GM18507 (cell line): ENCODE data around the gene TMEM164.
A peak's percentile ranks its signal among the peaks of the same experiment; 100 is the strongest.

ENCODE experiments used
- DNase-seq: peaks from one replicate; pipeline ENCODE4 v3.0.0; 2011; ENCODE audit warnings: low read depth; ENCODE audit not compliant: insufficient read length; ENCODE audit errors: extremely low spot score
- FAIRE-seq: peaks from 2 replicates; lab custom pipeline; 2011; peaks lifted over from hg19 to GRCh38; lab: Jason Lieb, UNC

The TMEM164 gene

DNA sequence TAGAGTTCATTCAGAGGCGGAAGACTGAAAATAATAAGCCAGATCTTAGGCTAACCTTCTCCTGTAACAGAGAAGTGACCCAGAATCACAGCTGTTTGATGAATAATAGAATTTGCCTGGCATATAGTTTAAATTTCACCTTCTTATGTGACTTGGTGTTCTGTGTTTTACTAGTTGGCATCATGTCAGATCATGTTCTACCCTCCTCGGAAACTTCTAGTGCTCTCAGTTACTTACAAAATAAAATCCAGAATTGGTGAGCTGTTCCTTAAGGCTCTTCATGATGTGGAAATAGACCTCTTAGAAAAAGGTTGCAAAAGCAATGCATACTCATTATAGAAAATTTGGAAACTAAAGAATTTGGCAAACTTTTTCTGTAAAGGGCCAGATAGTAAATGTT lies 31.1 kb downstream of the TMEM164 start:
- no peak for FAIRE-seq
- DNase-seq: no peak

DNA sequence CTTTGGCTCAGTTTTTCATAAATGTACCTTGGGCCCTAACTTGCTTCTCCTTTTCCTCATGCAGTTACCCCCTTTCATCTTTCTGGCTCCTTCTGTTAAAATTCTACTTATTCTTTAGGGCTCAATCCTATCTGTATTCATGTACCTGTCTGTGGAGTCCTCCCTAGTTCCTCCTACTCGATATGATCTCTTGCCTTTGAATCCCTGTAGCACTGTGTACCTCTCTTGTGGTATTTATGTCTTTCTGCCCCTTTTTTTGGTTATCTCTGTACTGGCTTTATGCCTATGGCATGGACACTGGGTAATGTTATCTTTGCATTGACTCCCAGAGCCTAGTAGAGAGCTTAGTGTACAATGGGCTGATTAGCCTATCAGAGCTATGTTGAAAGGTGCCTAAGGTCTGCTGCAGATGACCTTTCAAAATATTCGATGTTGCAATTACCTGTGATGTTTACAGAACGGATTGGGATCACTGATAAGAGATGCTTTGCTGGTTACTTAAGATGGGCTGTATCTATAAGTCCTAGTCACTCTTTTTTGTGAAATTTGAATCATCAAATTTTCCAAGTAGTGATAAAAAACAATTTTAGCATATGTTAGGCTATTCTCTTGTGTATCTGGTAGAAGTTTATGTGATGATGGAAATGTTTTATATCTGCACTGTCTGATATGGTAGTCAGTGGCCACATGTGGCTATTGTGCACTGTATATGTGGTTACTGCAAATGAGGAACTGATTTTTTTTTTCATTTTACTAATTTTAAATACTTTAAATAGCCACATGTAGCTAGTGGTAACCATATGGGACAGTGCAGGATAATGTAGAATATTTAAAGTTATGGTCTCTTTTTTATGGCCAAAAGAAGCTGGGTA lies 33.5 kb downstream of the TMEM164 start:
- DNase-seq (no peak), FAIRE-seq (no peak)

GRCh38 chrX:110037178-110037577 lies 34.3 kb downstream of the TMEM164 start:
- FAIRE-seq (no peak), DNase-seq (no peak)

- no peak for DNase-seq
- no peak for FAIRE-seq
Observed at GRCh38 chrX:110038900-110039299, 36.0 kb downstream of the TMEM164 start.

DNA sequence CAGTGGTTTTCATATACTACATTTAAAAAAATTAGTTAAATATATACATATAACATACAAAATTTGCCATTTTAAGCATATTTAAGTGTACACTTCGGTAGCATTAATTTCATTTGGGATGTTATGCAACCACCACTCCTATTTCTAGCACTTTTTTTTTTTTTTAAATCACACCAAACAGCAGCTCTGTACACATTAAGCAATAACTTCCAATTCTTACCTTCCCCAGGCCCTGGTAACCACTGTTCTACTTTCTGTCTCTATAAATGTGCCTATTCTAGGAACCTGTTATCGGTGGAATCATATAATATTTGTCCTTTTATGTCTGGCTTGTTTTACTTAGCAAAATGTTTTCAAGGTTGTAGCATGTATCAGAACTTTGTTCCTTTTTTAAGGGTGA lies 39.1 kb downstream of the TMEM164 start:
- no peak for FAIRE-seq
- DNase-seq: no peak

DNA sequence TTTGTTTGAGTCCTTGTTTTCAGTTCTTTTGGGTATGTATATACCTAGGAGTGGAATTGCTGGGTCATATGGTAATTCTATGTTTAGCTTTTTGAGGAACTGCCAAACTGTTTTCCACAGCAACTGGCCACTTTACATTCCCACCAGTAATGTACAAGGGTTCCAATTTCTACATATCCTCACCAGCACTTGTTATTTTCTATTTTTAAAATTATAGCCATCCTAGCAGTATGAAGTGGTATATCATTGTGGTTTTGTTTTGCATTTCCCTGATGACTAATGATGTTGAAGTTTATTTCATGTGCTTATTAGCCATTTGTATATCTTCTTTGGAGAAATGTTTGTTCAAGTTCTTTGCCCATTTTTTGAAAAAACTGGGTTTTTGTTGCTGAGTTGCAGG lies 39.6 kb downstream of the TMEM164 start:
- FAIRE-seq: no peak
- DNase-seq: no peak

DNA sequence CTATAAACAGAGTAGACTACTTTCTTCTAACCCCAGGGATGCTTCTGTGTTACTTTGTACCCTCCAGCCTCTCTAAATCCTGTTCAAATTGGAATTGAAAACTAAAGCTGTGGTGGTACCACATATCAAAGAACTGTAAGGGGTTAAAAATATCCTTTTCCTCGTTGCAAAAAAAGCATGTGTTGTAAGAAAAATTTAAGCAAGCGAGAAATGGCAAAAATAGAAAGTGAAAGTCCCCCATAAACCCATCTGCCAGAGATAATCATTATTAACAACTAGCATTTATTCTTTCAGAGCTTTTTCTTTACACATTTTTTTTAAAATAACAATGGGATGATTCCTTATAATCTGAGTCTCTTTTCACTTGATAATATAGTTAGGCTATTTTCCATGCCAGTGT lies 40.6 kb downstream of the TMEM164 start:
- FAIRE-seq: no peak
- DNase-seq: no peak

GRCh38 chrX:110044346-110045249 lies 41.7 kb downstream of the TMEM164 start:
- peak; percentile 36 for FAIRE-seq
- DNase-seq: no peak

- no peak for FAIRE-seq
Observed at GRCh38 chrX:110045421-110045820, 42.5 kb downstream of the TMEM164 start.

DNA sequence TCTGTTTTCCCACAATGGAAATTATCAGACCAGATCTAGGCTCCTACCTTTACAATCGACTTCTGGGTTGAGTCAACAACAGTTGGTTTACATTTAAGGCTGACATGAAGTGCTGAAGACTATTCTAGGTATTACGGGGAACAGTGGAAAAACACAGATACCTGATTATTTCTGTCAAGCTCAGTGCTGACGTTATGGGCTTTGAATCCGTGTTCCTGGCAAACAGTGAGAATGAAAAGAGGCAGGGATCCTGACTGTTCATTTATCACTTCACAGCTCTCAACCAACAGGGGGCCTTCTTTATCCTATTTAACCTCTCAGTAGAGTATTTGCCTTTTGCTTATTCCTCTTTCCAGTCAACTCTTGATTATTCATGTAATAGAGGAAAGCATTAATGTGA lies 43.1 kb downstream of the TMEM164 start:
- FAIRE-seq (peak; percentile 29), DNase-seq (no peak)

More at GRCh38 chrX:110045421-110045820, 42.5 kb downstream of the TMEM164 start:
- DNase-seq: no peak

DNA sequence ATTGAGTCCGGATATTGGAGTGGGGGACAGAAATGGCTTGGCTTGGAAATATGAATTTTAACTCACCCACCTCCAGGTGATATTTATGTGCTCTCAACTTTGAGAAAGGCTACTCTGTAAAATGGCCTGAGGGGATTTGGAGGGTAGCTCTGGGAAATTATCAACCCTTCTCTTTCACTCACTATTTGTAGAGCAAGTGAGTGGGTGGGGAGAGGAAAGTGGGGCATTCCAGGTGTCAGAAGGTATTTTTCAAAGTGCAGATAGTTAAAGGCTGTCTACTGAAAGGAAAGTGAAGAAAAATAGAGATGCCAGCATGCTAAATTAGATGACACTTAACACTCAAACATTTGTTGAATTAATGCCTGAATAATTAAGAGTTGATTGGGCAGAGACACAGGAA lies 44.1 kb downstream of the TMEM164 start:
- DNase-seq (no peak), FAIRE-seq (no peak)

DNA sequence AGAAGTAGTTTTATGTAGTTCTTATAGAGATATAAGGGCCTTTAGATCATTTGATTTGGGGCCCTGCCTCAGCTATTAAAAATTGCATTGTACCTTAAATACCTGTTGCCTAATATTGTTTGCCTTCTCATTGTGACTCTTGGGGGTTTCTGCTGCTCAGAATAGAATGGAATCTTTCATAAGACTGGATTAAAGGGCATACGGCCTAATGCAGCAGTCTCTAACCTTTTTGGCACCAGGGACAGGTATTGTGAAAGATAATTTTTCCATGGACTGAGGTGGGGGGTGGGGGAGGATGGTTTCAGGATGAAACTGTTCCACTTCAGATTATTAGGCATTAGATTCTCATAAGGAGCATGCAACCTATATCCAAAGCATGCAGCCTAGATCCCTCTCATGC lies 46.2 kb downstream of the TMEM164 start:
- DNase-seq: no peak
- no peak for FAIRE-seq

DNA sequence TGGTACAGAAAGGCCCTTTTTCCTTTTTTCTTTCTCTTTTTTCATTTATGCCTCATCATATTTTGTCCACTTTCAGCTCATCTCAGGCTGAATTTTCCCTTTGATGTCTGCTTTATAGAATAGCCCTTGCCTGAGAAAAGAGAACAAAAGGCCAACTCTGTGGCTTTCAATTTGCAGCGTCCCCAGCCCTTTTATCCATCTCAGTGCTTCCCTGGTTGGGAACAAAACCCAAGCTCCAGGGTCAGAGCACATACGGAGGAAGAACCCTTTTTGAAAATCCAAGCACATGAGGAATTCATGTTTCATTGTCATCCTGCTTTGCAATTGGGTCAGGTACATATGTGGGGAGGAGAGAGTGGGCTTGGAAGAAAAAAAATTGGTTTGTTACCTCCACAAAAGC lies 47.5 kb downstream of the TMEM164 start:
- FAIRE-seq: no peak
- DNase-seq: no peak

- DNase-seq (no peak), FAIRE-seq (no peak)
Observed at GRCh38 chrX:110050901-110051300, 48.0 kb downstream of the TMEM164 start.

DNA sequence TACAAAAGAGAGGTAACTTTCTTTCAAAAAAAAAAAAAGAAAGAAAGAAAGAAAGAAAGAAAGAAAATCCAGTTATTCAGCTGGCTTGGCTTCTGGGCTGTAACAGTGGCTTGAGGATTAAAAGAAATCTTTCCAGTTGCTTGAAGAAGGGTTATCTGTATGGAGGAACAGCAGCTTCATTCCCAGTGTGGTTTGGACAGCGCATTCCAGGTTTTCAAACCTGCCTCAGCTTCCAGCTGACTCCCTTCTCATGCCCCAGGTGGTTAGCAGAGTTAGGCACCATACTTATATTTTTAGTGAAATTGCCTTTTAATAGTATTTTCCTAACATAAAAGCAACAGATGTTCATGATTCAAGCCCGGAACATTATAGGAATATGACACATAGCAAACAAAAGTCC lies 48.6 kb downstream of the TMEM164 start:
- no peak for DNase-seq
- no peak for FAIRE-seq

DNA sequence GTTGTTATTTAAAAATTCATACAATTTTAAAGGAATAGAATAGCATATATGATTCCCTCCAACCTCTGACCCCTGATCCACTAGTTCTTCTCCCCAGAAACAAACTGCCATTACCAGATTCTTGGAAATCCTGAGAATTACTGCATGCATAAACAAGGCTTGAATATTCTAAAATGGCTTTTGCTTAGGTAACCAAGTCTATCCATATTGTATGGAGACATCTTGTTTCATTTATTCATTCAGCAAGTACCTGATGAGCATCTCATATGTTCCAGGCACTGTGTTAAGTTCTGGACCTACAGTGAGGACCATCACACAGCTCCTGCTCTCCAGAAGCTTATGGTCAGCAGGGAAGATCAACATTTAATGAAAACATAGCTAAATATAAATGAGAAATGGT lies 49.4 kb downstream of the TMEM164 start:
- FAIRE-seq (no peak), DNase-seq (no peak)

- FAIRE-seq: no peak
- no peak for DNase-seq
Observed at GRCh38 chrX:110053453-110053852, 50.5 kb downstream of the TMEM164 start.

GRCh38 chrX:110055616-110056015 lies 52.7 kb downstream of the TMEM164 start:
- FAIRE-seq (no peak), DNase-seq (no peak)

DNA sequence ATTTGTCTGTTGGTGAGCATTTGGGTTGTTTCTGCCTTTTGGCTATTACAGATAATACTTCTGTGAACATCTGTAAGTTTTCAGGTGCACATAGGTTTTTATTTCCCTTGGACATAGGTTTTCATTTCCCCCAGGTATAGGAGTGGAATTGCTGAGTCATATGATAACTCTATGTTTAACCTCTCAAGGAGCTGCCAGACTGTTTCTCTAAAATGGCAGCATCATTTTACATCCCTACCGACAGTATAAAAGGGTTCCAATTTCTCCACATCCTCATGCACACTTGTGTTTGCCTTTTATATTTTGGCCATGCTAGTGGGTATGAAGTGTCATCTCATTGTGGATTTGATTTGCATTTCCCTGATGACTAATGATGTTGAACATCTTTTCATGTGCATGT lies 53.5 kb downstream of the TMEM164 start:
- FAIRE-seq (peak; percentile 26), DNase-seq (no peak)

DNA sequence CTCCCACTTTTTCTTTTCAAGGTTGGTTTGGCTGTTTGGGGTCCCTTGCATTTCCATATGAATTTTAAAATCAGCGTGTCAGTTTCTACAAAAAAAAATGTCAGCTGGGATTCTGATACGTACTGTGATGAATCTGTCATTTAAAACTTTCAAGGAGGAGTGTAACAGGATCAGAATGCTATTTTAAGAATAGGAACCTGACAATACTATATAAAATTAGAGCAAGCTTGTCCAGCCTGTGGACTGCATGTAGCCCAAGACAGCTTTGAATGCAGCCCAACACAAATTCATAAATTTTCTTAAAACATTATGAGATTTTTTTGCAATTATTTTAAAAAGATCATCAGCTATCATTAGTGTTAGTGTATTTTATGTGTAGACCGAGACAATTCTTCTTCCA lies 56.5 kb downstream of the TMEM164 start:
- no peak for DNase-seq
- FAIRE-seq: no peak

- DNase-seq (no peak), FAIRE-seq (no peak)
Observed at GRCh38 chrX:110060317-110060716, 57.4 kb downstream of the TMEM164 start.
